Esophagus squamous epithelium (tissue), 5 donors: ENCODE measurements around the gene PYURF. TPM values are rescaled to one million over a fixed set of nuclear protein-coding genes. Genes with fewer than 3 reads are reported as not detected.

Experiments
- DNase-seq: peaks from one replicate; lab custom pipeline; 2025; lab: John Stamatoyannopoulos, UW
- H3K27ac ChIP-seq, 4 donors: fragments of 200-600 bp; sonication (generic); one replicate each; pipeline ENCODE4 v1.5.1; 2016 to 2019; ENCODE audit warnings: mild to moderate bottlenecking in 1 of 4
- H3K27me3 ChIP-seq, 4 donors: fragments of 200-600 bp; sonication (generic); 1 replicate in 3 of 4; 2 replicates in 1 of 4; pipeline versions ENCODE4 v1.5.1 to v1.6.0; 2017 to 2021; ENCODE audit warnings: antibody characterized with exemption in 1 of 4
- H3K36me3 ChIP-seq, 3 donors: fragments of 200-600 bp; sonication (generic); one replicate each; pipeline ENCODE4 v1.5.1; 2016 to 2019
- H3K4me1 ChIP-seq, 3 donors: fragments of 200-600 bp; sonication (generic); one replicate each; pipeline ENCODE4 v1.5.1; 2017 to 2019
- H3K4me3 ChIP-seq, 4 donors: fragments of 200-600 bp; sonication (generic); 1 replicate in 3 of 4; 2 replicates in 1 of 4; pipeline ENCODE4 v1.5.1; 2016 to 2019; ENCODE audit warnings: mild to moderate bottlenecking in 2 of 4, moderate library complexity in 1 of 4
- H3K9me3 ChIP-seq, 3 donors: fragments of 200-600 bp; sonication (generic); one replicate each; pipeline ENCODE4 v1.5.1; 2016 to 2019
- POLR2A ChIP-seq, 4 donors: fragments of 450-650 bp; IDR thresholded peaks; one replicate each; pipeline ENCODE4 v1.6.1; 2017; ENCODE audit warnings: antibody characterized with exemption in 4 of 4, mild to moderate bottlenecking in 4 of 4, moderate library complexity in 3 of 4
- WGBS, 2 donors: methylation state at CpG; one replicate each; pipeline ENCODE4 v1.1.5; 2018; 5-methylcytosine and 5-hydroxymethylcytosine counted together
- intact Hi-C: fragments of 100-400 bp; cut with DNase I; formaldehyde crosslinking; loops from one replicate; pipeline ENCODE4 v1.15.0; 2022
- total RNA-seq, 4 donors: library from RNA; depleted of rRNA; stranded (reverse); fragments of >200 nt; gene quantifications; one replicate each; pipeline ENCODE4 v1.1.0, GENCODE V29; 2016
- TF ChIP-seq, protein P1 (sequence below), 6 experiments: fragments of 450-650 bp in 4 of 6; fragments of 200-600 bp in 2 of 6; sonication (generic) in 2 of 6; IDR thresholded peaks; one replicate each; pipeline ENCODE4 v1.5.1; 2016 to 2019; ENCODE audit warnings: antibody characterized with exemption in 6 of 6, mild to moderate bottlenecking in 4 of 6, moderate library complexity in 4 of 6
- donor health status: DM: yes; HTN: yes; CAD: no.

The PYURF gene
- total RNA-seq, 4 donors from 2014 or later: 59.0 to 86.8 (median 73.1) TPM

DNA sequence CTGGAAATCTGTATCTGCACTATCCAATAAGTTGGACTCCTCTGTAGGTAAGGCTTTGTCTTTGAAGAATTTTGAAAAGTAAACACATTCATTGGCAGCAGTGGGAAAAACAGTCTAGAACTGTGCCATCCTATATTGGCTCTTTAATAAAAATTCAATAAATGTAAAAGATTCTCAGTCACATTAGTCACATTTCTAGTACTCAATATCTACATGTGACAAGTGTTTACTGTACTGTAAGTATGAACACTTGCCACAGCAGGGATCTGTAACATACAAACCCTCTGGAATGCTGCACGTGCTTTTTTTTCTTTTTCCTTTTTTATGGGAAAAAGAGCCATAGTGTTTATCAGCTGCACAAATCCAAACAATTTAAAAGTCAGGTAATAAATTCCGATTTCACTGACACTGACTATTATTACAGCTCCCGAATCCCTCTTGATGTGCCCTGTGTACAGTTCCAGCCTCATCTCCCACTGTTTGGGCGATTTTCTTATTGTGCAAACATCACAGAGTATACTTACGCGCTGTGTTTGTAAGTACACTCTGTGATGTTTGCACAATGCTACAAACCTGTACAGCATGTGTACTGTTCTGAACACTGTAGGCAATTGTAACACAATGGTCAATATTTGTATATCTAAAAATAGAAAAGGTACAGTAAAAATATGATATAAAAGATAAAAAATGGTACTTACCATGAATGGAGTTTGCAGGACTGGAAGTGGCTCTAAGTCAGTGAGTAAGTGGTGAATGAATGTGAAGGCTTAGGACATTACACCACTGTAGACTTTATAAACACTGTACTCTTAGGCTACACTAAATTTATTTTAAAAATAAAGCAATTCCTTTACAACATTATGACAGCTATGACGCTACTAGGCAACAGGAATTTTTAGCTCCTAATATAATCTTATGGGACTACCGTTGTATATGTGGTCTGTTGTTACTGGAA lies 8.7 kb downstream of the PYURF start:
- no peaks in the 10 kb centered on the region for H3K9me3 ChIP-seq
- H3K27ac ChIP-seq: no peak overlapping the region
- no peak for DNase-seq
- no peaks in the 10 kb centered on the region for H3K27me3 ChIP-seq
- TF ChIP-seq, protein P1, sequence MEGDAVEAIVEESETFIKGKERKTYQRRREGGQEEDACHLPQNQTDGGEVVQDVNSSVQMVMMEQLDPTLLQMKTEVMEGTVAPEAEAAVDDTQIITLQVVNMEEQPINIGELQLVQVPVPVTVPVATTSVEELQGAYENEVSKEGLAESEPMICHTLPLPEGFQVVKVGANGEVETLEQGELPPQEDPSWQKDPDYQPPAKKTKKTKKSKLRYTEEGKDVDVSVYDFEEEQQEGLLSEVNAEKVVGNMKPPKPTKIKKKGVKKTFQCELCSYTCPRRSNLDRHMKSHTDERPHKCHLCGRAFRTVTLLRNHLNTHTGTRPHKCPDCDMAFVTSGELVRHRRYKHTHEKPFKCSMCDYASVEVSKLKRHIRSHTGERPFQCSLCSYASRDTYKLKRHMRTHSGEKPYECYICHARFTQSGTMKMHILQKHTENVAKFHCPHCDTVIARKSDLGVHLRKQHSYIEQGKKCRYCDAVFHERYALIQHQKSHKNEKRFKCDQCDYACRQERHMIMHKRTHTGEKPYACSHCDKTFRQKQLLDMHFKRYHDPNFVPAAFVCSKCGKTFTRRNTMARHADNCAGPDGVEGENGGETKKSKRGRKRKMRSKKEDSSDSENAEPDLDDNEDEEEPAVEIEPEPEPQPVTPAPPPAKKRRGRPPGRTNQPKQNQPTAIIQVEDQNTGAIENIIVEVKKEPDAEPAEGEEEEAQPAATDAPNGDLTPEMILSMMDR (IDR thresholded peaks at IDR 0.05): no peak
- TF ChIP-seq POLR2A (IDR thresholded peaks at IDR 0.05): no peak
- WGBS, 2 donors: 80 to 86% methylated on average over 8 of the region's 8 CpGs
- H3K4me3 ChIP-seq: no peak overlapping the region
- intact Hi-C loops: loop anchor here (2.0 to 5.0 kb wide), 2 partner anchors 148 to 296 kb away; no protein-coding TSS in a partner anchor
- H3K36me3 ChIP-seq: peaks cover 0 to 19% (median 0%) of the 10 kb centered on the region in 3 donors
- H3K4me1 ChIP-seq: peaks cover 0 to 3% (median 0%) of the 10 kb centered on the region in 3 donors

DNA sequence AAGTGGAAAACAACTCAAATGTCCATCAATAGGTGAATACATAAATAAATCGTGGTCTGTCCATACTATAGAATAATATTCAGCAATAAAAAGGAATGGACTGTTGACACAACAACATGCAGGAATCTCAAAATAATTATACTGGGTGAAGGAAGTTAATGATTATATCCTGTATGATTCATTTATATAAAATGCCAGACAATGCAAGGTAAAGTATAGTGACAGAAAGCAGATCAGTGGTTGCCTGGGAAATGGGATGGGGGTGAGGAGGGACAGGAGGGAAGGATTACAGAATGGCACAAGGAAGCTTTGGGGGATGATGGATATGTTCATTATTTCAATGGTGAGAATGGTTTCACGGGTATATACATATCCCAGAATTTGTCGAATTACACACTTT lies 12.3 kb downstream of the PYURF start:
- intact Hi-C loops: loop anchor here (5.0 kb wide), 1 partner anchor 144 kb away; no protein-coding TSS in a partner anchor
- Histone ChIP-seq H3K4me3 (no peak overlapping the region), H3K9me3 (no peaks in the 10 kb centered on the region), H3K27ac (no peak overlapping the region), H3K4me1 (peaks cover 0 to 3% (median 0%) of the 10 kb centered on the region in 3 donors), H3K27me3 (no peaks in the 10 kb centered on the region), H3K36me3 (no peaks in the 10 kb centered on the region)
- TF ChIP-seq, protein P1 (IDR thresholded peaks at IDR 0.05): no peak
- DNase-seq: no peak
- 78 to 88% methylated on average over 3 of the region's 3 CpGs for WGBS, 2 donors

DNA sequence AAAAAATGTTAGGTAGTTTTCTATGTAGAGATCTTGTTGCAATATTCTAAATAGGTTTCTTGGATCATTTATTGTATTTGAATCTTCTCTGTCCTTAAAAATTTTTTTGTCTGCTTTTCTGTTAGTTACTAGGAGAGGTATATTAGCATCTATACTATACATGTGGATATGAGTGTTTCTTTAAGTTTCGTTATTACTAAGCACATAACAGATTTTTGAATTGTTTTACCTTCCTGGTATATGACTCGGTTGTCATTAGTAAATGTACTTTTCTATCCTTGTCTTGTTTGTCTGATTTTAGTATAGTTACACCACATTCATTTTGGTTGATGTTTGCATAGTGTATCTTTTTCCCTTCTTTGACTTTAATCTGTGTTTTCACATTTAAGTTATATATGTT lies 20.2 kb downstream of the PYURF start:
- H3K27ac ChIP-seq: no peak overlapping the region
- intact Hi-C loops: no loop called here
- no peaks in the 10 kb centered on the region for H3K9me3 ChIP-seq
- TF ChIP-seq POLR2A (IDR thresholded peaks at IDR 0.05): no peak
- TF ChIP-seq, protein P1 (IDR thresholded peaks at IDR 0.05): no peak
- H3K27me3 ChIP-seq: no peaks in the 10 kb centered on the region
- WGBS, 2 donors: 80 to 86% methylated on average over 2 of the region's 2 CpGs
- H3K4me3 ChIP-seq: no peak overlapping the region
- H3K36me3 ChIP-seq: peaks cover 0 to 11% (median 0%) of the 10 kb centered on the region in 3 donors
- no peaks in the 10 kb centered on the region for H3K4me1 ChIP-seq
- DNase-seq: no peak

DNA sequence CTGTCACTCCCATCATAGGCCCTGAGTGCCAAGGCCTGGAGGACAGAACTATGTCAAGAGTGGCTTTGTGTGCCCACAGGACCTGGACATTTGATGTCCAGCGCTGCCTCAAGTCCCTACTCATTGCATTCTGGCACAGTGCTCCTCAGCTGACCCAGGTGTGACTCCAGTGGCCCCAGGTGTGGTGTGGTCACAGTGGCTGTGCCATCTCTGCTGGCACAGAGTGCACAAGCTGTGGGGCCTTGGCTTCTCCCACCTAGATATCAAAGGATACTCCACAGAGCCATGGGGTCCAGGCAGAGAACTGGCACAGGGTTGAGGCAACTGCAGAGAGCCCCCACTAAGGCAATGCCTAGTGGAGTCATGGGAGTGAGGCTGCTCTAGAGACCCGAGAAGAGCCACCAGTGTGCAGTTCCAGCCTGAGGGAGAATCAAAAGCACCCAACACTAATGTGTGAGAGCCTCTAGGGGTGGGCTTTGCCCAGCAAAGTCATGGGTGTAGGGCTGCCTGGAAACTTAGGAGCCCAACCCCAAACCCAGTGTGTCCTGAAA lies 25.6 kb downstream of the PYURF start:
- intact Hi-C loops: no loop called here
- Histone ChIP-seq H3K27me3 (no peaks in the 10 kb centered on the region), H3K9me3 (no peaks in the 10 kb centered on the region), H3K36me3 (peaks cover 0 to 34% (median 0%) of the 10 kb centered on the region in 3 donors), H3K4me3 (no peak overlapping the region), H3K4me1 (no peaks in the 10 kb centered on the region), H3K27ac (no peak overlapping the region)
- TF ChIP-seq POLR2A (IDR thresholded peaks at IDR 0.05): no peak
- TF ChIP-seq, protein P1 (IDR thresholded peaks at IDR 0.05): no peak
- no peak for DNase-seq
- 77% methylated on average over 2 of the region's 2 CpGs; no CpG with 5 or more reads in 1 of the 2 donors for WGBS, 2 donors
